GM12865 (cell line): ENCODE results near the gene CLN5.

ENCODE experiments used
- DNase-seq: peaks from one replicate; pipeline ENCODE4 v3.0.0; 2010; ENCODE audit warnings: low read depth
- H3K4me3 ChIP-seq: 2 replicates; pipeline ENCODE4 v1.5.1; 2011; ENCODE audit warnings: mild to moderate bottlenecking, low read depth, low read length, control low read depth
- TF ChIP-seq, protein P1 (sequence below): IDR thresholded peaks from 2 replicates; pipeline ENCODE4 v1.5.1; 2011; ENCODE audit warnings: low read length, control low read depth, low read depth, inconsistent platforms; ENCODE audit not compliant: insufficient read depth; ENCODE audit errors: missing control alignments

CLN5 gene

GRCh38 chr13:76991796-76992547, at the start of gene CLN5:
Gene CLN5, plus strand, starts transcription at chr13:76992081. Its CDS starts 18 bp downstream, at chr13:76992099.
- TF ChIP-seq, protein P1, sequence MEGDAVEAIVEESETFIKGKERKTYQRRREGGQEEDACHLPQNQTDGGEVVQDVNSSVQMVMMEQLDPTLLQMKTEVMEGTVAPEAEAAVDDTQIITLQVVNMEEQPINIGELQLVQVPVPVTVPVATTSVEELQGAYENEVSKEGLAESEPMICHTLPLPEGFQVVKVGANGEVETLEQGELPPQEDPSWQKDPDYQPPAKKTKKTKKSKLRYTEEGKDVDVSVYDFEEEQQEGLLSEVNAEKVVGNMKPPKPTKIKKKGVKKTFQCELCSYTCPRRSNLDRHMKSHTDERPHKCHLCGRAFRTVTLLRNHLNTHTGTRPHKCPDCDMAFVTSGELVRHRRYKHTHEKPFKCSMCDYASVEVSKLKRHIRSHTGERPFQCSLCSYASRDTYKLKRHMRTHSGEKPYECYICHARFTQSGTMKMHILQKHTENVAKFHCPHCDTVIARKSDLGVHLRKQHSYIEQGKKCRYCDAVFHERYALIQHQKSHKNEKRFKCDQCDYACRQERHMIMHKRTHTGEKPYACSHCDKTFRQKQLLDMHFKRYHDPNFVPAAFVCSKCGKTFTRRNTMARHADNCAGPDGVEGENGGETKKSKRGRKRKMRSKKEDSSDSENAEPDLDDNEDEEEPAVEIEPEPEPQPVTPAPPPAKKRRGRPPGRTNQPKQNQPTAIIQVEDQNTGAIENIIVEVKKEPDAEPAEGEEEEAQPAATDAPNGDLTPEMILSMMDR, result no peak
- peak within 1 kb of the TSS; percentile 67 for H3K4me3 ChIP-seq
- peak; percentile 98 for DNase-seq

- TF ChIP-seq, protein P1, result no peak
These were observed 49.5 kb upstream of the CLN5 start for GRCh38 chr13:76942363-76942762.

GRCh38 chr13:76943646-76944045, 48.2 kb upstream of the CLN5 start:
- H3K4me3 ChIP-seq, result no peak overlapping the region
- TF ChIP-seq, protein P1, result no peak
- DNase-seq, result no peak

More at GRCh38 chr13:76942363-76942762, 49.5 kb upstream of the CLN5 start:
- no peak for DNase-seq
- H3K4me3 ChIP-seq, result no peak overlapping the region

GRCh38 chr13:76944456-76944855, 47.4 kb upstream of the CLN5 start:
- H3K4me3 ChIP-seq, result no peak overlapping the region
- TF ChIP-seq, protein P1, result no peak
- no peak for DNase-seq

- DNase-seq, result no peak
- no peak within 1 kb of the TSS for H3K4me3 ChIP-seq
- TF ChIP-seq, protein P1, result no peak
These were observed 43.7 kb upstream of the CLN5 start, which contains the start of gene ACOD1 for GRCh38 chr13:76948149-76948548. Gene ACOD1, plus strand, starts transcription at chr13:76948511. Its CDS starts 48 bp downstream, at chr13:76948559.

- TF ChIP-seq, protein P1, result no peak
- no peak overlapping the region for H3K4me3 ChIP-seq
- no peak for DNase-seq
These were observed 41.8 kb upstream of the CLN5 start for GRCh38 chr13:76950101-76950500.
